Hematopoietic multipotent progenitor cell treated with erythropoietin and hydrocortisone succinate and interleukin-3 and kit ligand, for 17 days (in vitro differentiated cells): Measurements from ENCODE around the gene SNAPC2.
A peak's percentile ranks its signal among the peaks of the same experiment; 100 is the strongest.
"Not testable (repeated sequence)": the region's sequence is repeated elsewhere in the genome, so short reads cannot be mapped to it uniquely, and the experiment has no call there.

Experiments used
- DNase-seq: peaks from one replicate; pipeline ENCODE4 v3.0.0-alpha.2; 2015; ENCODE audit warnings: low spot score

The SNAPC2 gene

DNA sequence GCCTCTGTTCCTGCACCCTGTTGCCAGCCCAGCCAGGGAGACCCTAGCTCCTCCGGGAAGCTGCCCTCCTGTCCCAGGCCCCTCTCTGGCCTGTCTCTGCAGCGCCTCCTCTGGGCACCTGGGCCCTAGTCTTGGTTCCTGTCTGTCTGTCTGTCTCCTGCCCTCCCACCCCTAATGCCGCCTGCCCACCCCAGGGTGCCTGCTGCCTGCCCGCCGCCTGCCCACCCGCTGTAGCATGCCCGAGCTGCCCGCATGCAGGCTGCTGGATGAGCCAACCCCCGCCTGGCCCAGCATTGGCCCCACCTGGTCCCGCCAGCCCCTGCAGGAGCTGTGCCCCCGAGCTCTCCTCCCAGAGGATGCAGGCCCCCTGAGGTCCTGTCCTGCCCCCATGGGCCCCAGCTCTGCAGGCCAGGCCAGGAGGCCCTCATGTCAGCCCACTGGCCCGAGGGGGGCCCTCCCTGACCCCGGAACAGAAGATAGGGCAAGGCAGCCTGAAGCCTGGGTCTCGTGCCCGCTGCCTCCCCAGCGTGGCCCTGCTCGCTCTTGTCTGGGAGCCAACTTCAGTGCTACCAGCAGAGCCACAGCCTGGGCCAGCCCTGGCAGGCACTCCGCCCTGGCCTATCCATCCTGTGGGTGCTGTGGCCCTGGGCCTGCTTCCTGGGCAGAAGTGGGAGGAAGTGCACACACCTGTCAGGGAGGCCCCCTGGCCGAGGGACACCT is 11.2 kb upstream of the SNAPC2 start:
- no peak for DNase-seq

DNA sequence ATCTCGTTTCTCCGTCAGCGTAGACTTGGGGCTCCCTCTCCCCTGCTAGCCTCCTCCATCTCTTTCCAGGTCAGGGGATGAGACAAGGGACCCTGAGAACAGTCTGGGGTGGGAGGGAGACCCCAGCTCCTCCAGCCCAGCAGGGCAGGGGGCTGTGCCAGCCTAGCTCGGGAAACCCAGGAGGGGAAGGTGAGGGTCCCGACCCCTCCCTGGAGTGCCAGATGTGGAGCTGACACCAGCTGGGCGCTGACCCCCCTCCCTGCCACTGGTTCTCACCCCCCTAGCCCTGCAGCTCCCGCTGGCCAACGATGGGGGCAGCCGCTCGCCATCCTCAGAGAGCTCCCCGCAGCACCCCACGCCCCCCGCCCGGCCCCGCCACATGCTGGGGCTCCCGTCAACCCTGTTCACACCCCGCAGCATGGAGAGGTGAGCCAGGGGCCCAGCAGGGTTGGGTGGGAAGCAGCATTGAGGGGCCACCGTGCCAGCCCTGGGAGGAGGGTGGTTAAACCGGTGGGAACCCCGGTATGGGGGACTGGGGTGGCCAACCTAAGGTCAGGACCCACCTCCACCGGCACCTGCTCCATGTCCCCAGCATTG is 10.6 kb upstream of the SNAPC2 start:
- no peak for DNase-seq

DNA sequence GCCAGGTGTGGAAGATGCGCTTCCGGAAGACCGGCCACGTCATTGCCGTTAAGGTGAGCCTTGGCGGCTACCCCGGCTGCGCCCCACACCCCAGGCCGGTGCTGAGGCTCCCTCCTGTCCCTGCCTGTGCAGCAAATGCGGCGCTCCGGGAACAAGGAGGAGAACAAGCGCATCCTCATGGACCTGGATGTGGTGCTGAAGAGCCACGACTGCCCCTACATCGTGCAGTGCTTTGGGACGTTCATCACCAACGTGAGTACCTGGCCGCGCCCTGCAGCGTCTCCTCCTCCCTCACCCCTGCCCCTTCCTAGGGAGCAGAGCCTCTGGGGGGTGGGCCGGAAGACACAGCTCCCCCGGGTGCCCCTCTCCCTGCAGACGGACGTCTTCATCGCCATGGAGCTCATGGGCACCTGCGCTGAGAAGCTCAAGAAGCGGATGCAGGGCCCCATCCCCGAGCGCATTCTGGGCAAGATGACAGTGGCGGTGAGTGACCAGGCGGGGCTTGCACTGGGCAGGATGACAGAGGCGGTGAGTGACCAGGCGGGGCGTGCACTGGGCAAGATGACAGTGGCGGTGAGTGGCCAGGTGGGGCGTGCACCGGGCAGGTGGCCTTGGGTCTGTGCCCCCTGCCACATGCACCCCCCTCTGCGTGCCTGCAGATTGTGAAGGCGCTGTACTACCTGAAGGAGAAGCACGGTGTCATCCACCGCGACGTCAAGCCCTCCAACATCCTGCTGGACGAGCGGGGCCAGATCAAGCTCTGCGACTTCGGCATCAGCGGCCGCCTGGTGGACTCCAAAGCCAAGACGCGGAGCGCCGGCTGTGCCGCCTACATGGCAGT is 9.6 kb upstream of the SNAPC2 start:
- no peak for DNase-seq

DNA sequence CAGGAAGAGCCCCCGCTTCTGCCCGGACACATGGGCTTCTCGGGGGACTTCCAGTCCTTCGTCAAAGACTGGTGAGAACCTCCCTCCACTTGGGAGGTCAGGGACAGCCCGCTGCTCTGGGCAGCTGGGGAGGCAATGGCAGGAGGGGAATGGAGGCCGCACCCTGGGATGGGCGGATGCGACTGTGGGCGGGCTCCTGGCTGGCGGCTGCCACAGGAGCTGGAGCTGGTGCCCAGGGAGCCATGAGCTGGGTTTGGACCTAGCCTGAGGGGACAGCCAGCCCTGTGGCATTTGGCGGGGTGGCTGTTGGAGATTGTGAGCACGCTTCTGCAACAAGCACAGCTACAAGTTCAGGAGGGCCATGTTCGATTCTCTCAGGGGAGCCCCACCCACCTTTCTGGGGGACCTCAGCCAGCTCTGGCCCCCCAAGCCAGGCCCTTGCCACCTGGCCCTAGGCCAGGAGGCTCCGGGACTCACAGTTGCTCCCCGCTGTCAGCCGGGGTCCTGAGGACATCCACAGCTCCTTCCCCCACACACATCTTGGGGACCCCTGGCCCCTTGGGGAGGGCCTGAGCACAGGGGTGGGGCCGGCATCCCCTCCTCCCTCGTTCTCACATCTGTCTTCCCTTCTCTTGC is 8.5 kb upstream of the SNAPC2 start:
- no peak for DNase-seq

DNA sequence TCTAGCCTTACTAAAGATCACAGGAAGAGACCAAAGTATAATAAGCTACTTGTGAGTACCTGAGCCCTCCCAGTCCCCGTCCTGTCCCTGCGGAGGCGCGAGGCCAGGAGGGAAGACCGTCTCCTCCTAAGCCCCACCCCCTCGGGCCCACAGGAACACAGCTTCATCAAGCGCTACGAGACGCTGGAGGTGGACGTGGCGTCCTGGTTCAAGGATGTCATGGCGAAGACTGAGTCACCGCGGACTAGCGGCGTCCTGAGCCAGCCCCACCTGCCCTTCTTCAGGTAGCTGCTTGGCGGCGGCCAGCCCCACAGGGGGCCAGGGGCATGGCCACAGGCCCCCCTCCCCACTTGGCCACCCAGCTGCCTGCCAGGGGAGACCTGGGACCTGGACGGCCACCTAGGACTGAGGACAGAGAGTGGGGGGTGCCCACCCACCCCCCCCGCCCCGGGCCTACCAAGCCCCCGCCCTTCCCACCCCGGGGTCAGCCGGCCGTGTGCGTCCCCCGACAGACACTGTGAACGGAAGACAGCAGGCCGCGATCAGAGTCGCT is 7.9 kb upstream of the SNAPC2 start:
- no peak for DNase-seq

DNA sequence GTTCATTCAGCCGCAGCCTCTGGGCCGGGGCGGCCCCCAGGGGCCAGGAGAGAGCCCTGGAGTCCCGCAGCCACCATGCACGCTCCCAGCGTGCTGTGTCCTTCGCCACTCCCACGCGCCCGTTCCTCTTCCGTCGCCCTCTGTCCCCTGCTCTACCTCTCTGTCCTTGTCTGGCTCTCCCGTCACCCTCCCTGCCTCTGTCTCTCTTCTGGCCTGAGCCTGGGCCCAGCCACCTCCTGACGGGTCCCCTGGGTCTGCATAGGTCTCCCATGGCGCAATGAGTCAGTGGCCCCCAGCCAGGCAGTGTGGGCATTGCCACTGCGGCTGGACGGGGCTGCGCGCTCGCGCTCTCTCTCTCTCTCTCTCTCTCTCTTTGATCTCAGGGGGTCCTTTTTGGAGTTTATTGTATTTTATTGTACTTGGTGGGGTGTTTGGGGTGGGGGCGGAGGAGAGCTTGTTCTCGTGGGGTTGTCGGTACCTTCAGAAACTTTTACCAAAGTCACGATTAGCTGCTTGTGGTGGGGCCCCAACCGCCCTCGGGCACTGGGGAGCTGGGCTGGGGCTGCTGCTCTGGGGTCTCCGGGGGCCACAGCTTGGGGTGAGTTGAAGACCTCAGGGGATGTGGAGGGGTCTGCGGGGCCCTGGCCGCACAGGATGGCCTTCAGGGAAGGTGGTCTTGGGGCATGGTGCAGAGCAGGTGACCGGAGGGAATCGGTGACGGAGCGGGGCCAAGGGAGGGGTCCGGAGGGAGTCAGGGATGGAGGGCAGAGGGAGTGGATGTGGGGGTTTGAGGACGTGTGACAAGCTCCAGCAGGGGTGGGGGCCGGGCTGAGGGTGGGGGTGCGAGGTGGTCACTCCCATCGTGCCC is 7.2 kb upstream of the SNAPC2 start:
- DNase-seq, result no peak

DNA sequence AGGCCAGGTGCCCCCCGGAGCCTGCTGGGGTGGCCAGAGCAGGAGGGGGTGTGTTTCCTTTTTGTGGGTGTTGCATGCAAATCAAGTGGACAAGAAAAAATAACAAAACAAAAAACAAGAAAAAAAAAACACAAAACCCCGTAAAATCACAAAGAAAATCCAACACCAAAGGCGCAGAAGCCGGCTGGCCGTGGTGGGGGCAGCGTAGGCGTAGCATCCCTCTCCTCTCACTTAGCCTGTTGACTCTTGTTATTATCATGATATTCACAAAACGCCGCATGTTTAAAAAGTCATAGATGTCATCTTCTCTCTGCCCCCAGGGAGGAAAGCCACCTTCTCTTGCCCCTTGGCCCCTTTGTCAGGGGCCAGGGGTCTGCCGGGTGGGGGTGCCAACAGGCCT is 6.5 kb upstream of the SNAPC2 start:
- no peak for DNase-seq

DNA sequence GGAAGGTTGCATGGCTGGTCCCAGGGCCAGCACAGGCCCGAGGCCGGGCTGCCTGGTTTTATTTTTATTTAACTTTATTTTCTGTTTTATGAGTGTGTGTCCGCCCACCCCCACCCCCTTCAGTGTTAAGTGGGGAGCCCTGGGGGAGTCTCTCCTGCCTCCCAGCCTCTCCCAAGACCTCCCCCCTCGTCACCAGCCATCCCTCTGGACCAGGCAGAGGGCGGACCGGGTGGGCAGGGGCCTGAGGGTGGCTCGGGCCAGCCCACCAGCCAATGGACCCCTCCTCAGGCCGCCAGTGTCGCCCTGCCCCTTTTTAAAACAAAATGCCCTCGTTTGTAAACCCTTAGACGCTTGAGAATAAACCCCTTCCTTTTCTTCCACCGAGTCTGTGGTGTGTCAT is 6.0 kb upstream of the SNAPC2 start:
- no peak for DNase-seq

DNA sequence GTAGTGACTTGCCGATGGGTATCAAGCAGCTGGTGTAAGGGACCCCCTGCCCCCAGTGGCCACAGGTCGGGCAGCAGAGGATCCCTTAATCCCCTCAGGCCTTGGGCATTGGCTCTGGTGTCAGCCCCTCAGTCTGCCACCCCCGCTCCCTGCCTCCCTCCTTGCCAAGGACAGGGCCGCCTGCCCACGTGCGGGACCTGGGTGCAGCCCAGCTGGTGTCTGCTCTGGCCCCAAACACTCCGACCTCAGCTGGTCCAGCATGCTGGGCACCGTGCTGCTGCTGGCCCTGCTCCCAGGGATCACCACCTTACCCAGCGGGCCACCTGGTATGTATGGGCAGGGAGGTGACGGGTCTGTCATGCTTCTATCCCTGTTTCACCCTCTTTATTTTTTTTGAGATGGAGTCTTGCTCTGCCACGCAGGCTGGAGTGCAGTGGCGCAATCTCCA is 5.5 kb upstream of the SNAPC2 start, which contains the start of gene TGFBR3L:
TSS of gene TGFBR3L (plus strand) at position 233 of the 448 bp plus-strand sequence.
- DNase-seq, result no peak

DNA sequence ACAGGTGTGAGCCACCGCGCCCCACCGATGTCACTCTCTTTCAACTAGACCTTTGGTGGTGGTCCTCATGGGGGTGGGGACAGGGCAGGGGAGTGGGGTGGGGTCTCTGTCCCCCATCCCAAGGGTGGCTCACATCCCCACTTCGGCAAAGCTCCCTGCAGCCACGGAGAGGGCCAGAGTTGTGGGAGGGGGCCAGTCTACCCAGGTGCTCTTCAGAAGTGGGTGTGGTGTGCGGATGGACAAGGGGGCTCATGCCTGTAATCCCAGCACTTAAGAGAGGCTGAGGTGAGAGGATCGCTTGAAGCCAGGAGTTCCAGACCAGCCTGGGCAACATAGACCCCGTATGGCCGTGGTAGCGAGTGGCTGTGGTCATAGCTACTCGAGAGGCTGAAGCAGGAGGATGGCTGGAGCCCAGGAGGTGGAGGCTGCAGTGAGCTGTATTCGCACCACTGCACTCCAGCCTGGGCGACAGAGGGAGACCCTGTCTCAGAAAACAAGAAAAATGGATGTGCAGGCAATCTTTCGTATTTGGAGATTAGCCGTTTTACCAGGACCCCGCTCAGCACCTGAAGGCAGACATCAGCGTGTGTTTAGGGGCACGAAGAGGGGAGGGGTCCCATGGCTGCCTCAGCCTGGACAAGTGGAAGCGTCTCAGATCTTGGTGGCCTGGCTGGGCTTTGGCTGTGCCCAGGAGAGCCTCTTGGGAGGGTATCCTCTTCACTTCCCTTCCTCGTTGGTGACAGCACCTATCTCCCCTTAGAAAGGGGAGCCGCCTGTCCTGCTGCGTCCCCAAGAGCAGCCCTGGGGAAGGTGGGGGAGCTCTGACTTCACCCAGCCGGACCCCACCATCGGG is 4.7 kb upstream of the SNAPC2 start:
- no peak for DNase-seq

DNA sequence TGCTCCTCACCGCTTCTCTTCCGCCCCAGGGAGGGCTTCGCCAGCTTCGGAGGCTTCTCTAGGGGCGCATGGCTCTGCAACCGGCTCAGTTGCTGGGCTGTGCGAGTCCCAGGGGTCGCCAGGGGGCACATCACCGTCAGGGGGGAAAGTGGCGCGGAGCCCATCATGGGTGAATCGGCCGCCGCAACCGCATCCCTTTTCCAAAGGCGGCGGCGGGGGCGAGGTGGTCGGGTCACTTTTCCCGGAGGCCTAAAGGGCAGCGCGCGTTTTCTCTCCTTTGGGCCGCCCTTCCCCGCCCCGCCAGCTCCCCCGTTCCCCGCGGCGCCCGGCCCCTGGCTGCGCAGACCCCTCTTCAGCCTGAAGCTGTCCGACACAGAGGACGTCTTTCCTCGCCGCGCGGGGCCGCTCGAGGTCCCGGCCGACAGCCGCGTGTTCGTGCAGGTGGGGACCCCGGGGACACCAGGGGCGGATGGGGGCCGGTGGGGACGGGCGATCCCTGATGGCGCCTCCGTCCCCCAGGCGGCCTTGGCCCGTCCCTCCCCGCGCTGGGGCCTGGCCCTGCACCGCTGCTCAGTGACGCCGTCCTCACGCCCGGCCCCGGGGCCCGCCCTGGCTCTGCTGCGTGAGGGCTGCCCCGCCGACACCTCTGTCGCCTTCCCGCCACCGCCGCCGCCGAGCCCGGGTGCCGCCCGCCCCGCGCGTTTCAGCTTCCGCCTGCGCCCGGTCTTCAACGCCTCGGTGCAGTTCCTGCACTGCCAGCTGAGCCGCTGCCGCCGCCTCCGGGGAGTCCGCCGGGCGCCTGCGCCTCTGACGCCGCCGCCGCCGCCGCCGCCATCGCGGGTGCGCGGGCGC is 3.8 kb upstream of the SNAPC2 start:
- DNase-seq, result peak; percentile 21

DNA sequence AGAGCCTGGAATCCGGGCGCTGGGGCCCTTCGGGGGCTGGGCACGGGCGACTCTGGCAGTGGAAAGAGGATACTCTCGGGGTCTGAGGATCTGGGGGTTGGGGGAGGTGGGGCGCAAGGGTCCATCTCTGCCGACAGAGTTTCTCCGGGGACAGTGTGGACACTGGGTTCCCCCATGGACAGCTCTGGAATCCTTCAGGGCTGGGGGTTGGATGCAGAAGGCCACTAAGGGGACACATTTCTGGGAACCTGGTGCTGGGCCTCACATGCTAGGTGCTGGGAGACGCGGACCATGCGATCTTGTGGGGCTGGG is 3.2 kb upstream of the SNAPC2 start:
- no peak for DNase-seq

DNA sequence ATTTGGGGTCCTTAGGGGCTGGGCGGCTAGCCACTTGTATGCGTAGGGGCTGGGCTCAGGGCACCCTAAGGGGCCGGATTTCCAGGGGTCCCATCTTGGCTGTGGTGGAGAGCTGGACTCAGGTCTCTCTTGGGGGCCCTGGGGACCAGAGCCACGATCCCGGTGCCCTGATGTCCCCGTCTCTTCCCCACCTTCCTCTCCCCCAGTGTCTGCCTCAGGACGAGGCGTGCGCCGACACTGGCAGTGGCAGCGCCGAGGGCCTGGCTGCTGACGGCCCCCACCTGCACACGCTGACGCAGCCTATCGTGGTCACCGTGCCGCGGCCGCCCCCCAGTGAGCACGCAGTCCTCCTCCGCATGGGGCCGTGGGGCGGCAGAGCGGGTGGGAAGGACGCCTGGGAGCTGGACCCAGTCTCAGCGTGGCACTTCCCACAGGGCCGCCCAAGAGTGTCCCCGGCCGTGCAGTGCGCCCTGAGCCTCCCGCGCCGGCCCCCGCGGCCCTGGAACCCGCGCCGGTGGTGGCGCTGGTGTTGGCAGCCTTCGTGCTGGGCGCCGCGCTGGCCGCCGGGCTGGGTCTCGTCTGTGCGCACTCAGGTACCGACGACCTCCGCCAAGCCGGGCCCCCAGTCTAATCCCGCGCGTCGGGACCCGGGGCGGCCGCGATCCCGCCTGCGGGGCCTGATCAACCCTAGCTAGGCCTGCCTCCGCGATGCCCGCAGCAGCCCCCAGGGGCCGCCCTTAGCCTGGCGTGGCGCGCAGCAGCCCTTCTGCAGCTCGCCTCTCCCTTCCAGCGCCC is 2.7 kb upstream of the SNAPC2 start:
- DNase-seq, result peak; percentile 57

DNA sequence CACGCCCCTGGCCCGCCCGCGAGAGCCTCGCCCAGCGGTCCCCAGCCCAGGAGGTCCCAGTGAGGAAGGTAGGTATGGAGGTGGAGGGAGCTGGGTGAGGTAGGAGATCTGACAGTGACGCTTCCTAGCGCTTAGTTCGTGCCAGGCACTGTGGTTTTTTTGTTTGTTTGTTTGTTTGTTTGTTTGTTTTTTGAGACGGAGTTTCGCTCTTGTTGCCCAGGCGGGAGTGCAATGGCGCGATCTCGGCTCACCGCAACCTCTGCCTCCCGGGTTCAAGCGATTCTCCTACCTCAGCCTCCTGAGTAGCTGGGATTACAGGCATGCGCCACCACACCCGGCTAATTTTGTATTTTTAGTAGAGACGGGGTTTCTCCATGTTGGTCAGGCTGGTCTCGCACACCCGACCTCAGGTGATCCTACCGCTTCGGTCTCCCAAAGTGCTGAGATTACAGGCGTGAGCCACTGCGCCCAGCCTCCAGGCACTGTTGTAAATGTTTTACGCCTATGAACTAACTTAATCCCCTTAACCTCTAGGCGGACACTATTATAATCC is 2.0 kb upstream of the SNAPC2 start:
- DNase-seq, result not testable (repeated sequence)

DNA sequence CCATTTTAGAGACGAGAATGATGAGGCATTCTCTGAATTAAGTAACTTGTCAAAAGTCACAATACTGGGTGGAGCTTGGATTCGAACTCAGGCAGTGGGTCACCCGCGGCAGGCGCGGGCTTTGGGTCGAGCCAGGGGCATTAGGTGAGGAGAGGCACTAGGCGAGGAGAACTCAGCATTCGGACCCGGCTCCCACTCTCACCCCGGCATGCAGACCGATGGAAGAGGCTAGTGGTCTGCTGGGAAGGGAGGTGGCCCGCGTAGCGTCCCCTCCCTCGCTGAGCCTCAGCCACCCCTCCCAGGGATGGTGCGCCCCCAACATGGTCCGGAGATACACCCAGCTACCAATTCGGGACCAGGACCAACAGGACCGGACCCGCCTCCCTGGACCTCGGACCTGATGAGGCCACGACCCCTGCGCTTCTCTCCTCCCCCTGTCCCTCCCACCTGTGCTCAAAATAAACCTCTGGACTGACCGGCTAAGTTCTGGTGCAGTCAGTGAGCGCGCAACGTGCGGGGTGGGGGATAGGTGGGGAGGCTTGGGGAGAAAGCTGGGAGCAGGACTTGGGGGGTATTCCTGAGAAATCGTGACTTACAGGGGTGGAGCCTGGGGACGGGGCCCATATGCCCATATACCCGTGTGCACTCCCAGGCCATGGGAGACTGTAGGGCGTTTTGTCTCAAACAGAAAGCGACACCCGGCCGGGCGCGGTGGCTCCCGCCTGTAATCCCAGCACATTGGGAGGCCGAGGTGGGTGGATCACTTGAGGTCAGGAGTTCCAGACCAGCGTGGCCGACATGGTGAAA is 1.3 kb upstream of the SNAPC2 start:
- no peak for DNase-seq

DNA sequence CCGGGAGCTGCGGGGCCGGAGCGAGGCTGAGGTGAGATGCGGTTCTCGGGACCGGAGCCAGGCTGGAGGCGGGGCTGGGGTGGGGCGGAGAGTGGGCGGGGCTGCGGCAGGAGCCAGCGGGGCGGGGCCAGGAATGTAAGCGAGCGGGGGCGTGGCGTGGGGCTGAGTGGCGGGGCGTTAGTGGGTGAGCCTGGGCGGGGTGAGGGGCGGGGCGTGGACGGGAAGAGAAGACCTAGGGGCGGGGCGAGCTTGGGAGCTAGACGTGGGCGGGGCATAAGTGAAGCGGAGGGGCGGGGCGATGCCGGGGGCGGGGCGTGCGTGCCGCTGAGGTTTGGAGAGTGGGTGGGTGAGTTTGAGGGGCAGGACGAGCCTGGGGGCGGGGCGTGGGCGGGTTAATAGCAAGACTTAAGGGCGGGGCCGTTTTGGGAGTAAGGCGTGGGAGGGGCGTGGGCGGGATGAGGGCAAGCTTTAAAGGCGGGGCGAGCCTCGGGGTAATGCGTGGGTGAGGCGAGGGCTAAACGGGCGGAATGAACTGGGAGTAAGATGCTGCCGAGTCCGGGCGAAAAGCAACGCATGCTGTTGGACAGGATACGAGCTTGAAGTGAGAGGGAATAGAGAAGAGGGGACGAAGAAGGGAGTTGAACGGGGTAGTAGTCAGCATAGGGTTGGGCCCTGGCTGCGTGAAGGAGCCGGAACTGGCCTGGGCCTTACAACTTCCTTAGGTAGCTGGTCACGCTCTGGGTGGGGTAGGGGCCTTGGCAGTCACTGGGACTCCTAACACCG is 572 bp downstream of the SNAPC2 start:
- peak; percentile 98 for DNase-seq
